Testis (tissue), 3 donors: ENCODE results near the gene PLEKHG5. TPM values are rescaled to one million over a fixed set of nuclear protein-coding genes. Genes with fewer than 3 reads are reported as not detected.
"Not testable (repeated sequence)": the region's sequence is repeated elsewhere in the genome, so short reads cannot be mapped to it uniquely, and the experiment has no call there.

Source experiments
- DNase-seq: peaks from one replicate; pipeline ENCODE4 v3.0.0-alpha.2; 2019
- H3K27ac ChIP-seq, 2 donors: fragments of 200-600 bp; sonication (generic); one replicate each; pipeline ENCODE4 v1.5.1; 2019
- H3K27me3 ChIP-seq: fragments of 200-600 bp; sonication (generic); one replicate; pipeline ENCODE4 v1.5.1; 2019
- H3K36me3 ChIP-seq: fragments of 200-600 bp; sonication (generic); one replicate; pipeline ENCODE4 v1.5.1; 2017; ENCODE audit warnings: low read depth; ENCODE audit errors: missing control alignments
- H3K4me1 ChIP-seq: fragments of 200-600 bp; sonication (generic); one replicate; pipeline ENCODE4 v1.5.1; 2019
- H3K4me3 ChIP-seq, 2 donors: fragments of 200-600 bp; sonication (generic); one replicate each; pipeline ENCODE4 v1.5.1; 2017 to 2019
- H3K9me3 ChIP-seq: fragments of 200-600 bp; sonication (generic); one replicate; pipeline ENCODE4 v1.5.1; 2017
- POLR2A ChIP-seq: fragments of 450-650 bp; IDR thresholded peaks from one replicate; pipeline ENCODE4 v1.6.1; 2017; ENCODE audit warnings: antibody characterized with exemption, mild to moderate bottlenecking, moderate library complexity
- WGBS, 2 donors: methylation state at CpG; one replicate each; pipeline ENCODE4 v1.1.5; 2018; 5-methylcytosine and 5-hydroxymethylcytosine counted together
- intact Hi-C: fragments of 100-400 bp; cut with DNase I; formaldehyde crosslinking; loops from one replicate; pipeline ENCODE4 v1.15.1; 2023; ENCODE audit warnings: low total_unique reads
- polyA plus RNA-seq: library from polyadenylated mRNA; stranded (reverse); fragments of 350-450 nt; fragmentation: Illumina TruSeq; extraction: RNeasy Lipid Tissue Mini Kit (QIAGEN cat#74804); gene quantifications from one replicate; pipeline ENCODE4 v1.2.3, GENCODE V29; 2014; ENCODE audit warnings: low read depth, low replicate concordance; ENCODE audit not compliant: insufficient read depth
- total RNA-seq, 2 donors: library from RNA; depleted of rRNA; stranded (reverse); fragments of >200 nt; gene quantifications; one replicate each; pipeline ENCODE4 v1.2.3, GENCODE V29; 2016
- TF ChIP-seq, protein P1 (sequence below), 3 experiments: fragments of 450-650 bp in 2 of 3; fragments of 200-600 bp in 1 of 3; sonication (generic) in 1 of 3; IDR thresholded peaks; one replicate each; pipeline ENCODE4 v1.5.1; 2016 to 2019; ENCODE audit warnings: antibody characterized with exemption in 3 of 3, mild to moderate bottlenecking in 2 of 3, moderate library complexity in 1 of 3

The PLEKHG5 gene
- total and polyA plus RNA-seq, 3 donors from 2014 or later = 8.1 to 16.4 (median 13.7) TPM

- H3K9me3 ChIP-seq = no peaks in the 10 kb centered on the region
- no peak for TF ChIP-seq POLR2A
- TF ChIP-seq, protein P1, sequence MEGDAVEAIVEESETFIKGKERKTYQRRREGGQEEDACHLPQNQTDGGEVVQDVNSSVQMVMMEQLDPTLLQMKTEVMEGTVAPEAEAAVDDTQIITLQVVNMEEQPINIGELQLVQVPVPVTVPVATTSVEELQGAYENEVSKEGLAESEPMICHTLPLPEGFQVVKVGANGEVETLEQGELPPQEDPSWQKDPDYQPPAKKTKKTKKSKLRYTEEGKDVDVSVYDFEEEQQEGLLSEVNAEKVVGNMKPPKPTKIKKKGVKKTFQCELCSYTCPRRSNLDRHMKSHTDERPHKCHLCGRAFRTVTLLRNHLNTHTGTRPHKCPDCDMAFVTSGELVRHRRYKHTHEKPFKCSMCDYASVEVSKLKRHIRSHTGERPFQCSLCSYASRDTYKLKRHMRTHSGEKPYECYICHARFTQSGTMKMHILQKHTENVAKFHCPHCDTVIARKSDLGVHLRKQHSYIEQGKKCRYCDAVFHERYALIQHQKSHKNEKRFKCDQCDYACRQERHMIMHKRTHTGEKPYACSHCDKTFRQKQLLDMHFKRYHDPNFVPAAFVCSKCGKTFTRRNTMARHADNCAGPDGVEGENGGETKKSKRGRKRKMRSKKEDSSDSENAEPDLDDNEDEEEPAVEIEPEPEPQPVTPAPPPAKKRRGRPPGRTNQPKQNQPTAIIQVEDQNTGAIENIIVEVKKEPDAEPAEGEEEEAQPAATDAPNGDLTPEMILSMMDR (IDR thresholded peaks at IDR 0.05) = no peak
- intact Hi-C loops = no loop called here
- no peaks in the 10 kb centered on the region for H3K36me3 ChIP-seq
- no peak for DNase-seq
- no peaks in the 10 kb centered on the region for H3K4me1 ChIP-seq
- peak overlapping the region in 1 of 2 donors; percentile 9 for H3K4me3 ChIP-seq
- H3K27me3 ChIP-seq = no peaks in the 10 kb centered on the region
- H3K27ac ChIP-seq = no peak overlapping the region
- 12 to 14% methylated on average over 26 to 38 of the region's 66 CpGs for WGBS, 2 donors
These were observed 42.5 kb downstream of the PLEKHG5 start for GRCh38 chr1:6448749-6449631.

DNA sequence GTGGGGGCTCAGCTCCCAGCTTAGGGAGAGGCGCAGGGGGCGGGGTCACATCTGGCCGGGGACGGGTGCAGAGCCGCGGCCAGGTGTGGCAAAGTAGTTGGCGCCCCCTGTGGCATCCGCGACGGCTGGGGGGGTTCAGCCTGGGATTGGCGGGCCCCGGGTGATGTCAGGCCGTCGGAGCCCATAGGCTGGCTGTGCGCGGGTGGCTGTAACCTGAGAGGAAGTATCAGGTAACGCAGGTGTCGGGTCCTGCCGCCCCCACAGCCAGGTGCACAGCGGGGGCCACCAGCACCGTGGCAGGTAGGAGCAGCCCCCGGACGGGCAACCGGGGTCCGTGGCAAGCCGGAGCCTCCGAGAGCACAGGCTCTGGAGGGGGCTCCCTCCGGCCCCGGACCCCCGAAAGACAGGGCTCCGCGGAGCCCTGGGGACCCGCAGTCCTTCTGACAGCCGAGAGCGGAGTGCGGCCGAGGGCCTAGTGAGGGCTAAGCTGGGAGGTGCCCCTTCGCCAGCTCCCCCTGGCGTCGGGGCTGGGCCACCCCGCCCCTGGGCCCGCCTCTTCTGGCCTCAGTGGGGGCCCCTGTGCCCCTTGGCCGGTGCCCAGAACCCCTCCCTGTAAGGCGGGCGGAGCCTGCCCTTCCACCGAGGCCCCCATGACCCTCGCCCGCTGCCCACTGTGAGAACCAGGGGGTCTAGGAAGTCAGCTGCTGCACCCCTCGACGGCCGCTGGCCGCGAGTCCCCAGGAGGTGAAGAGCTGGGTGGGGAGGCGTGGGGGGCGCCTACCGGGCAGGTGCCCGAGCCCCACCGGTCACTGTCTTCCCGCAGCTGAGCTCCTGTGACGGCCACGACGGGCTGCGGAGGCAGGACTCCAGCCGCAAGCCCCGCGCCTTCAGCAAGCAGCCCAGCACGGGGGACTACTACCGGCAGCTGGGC, 43.4 kb downstream of the PLEKHG5 start:
- Histone ChIP-seq H3K27ac (no peak overlapping the region), H3K9me3 (no peaks in the 10 kb centered on the region), H3K4me3 (peak overlapping the region; percentile 9 to 17), H3K36me3 (no peaks in the 10 kb centered on the region), H3K4me1 (no peaks in the 10 kb centered on the region), H3K27me3 (no peaks in the 10 kb centered on the region)
- intact Hi-C loops = no loop called here
- no peak for DNase-seq
- TF ChIP-seq, protein P1 (IDR thresholded peaks at IDR 0.05) = no peak
- TF ChIP-seq POLR2A = no peak
- 0 to 7% methylated on average over 3 to 63 of the region's 68 CpGs for WGBS, 2 donors

DNA sequence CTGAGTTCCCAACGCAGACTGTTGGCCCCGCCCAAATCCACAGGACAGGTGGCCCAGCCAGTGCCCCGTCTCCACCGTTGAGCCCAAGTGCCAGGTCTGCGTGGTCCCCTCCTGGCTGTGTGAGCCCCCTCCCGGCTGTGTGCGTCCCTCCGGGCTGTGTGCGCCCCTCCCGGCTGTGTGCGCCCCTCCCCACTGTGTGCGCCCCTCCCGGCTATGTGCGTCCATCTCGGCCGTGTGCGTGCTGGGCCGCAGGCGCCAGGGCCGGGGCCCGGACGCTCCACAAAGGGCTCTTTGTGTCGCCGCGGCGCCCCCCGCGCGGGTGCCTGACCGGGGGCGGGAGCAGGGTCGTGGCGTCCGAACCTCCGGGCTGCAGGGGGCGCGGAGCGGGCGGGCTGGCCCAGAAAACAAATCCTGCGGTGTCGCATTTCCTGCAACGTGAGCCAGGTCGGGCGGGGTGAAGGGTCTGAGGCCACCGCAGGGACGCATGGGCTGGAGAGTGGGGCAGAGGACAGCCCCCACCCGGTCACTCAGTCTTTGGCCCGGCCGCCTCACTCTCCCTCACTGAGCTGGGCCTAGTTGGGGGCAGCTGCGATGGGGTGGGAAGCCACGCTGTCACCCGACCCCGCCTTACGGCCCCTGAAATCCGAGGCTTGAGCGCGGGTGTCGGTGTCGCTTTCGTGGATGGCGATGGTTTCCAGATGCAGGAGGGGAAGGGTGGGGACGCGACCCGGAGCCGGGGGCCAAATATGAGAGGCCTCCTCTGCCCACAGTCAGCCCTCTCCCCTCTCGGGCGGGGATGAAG, 44.2 kb downstream of the PLEKHG5 start:
- no peaks in the 10 kb centered on the region for H3K4me1 ChIP-seq
- no peaks in the 10 kb centered on the region for H3K27me3 ChIP-seq
- no peaks in the 10 kb centered on the region for H3K9me3 ChIP-seq
- H3K4me3 ChIP-seq = no peak overlapping the region
- H3K27ac ChIP-seq = no peak overlapping the region
- TF ChIP-seq, protein P1 (IDR thresholded peaks at IDR 0.05) = no peak
- TF ChIP-seq POLR2A = no peak
- intact Hi-C loops = no loop called here
- no peak for DNase-seq
- H3K36me3 ChIP-seq = no peaks in the 10 kb centered on the region
- WGBS, 2 donors = 9 to 12% methylated on average over 7 to 57 of the region's 67 CpGs

GRCh38 chr1:6446665-6447015, 44.8 kb downstream of the PLEKHG5 start:
- no peak overlapping the region for H3K27ac ChIP-seq
- no peaks in the 10 kb centered on the region for H3K27me3 ChIP-seq
- TF ChIP-seq, protein P1 (IDR thresholded peaks at IDR 0.05) = no peak
- no peak for TF ChIP-seq POLR2A
- intact Hi-C loops = no loop called here
- no peak overlapping the region for H3K4me3 ChIP-seq
- H3K9me3 ChIP-seq = no peaks in the 10 kb centered on the region
- no peak for DNase-seq
- no peaks in the 10 kb centered on the region for H3K4me1 ChIP-seq
- H3K36me3 ChIP-seq = no peaks in the 10 kb centered on the region
- 63 to 68% methylated on average over 4 of the region's 4 CpGs for WGBS, 2 donors

GRCh38 chr1:6445929-6446328, 45.5 kb downstream of the PLEKHG5 start:
- H3K9me3 ChIP-seq, H3K4me1 ChIP-seq, intact Hi-C loops, H3K4me3 ChIP-seq, H3K36me3 ChIP-seq, DNase-seq, H3K27me3 ChIP-seq, H3K27ac ChIP-seq: not testable (repeated sequence)
- WGBS, 2 donors = 72 to 92% methylated on average over 3 to 4 of the region's 4 CpGs
